DMS 273 (cell line): Measurements from ENCODE around the gene MAP3K13.

Experiments
- DNase-seq: peaks from one replicate; lab custom pipeline; 2025; ENCODE audit not compliant: unreplicated experiment; lab: John Stamatoyannopoulos, UW

The MAP3K13 gene

GRCh38 chr3:185362850-185363661 lies at the start of gene MAP3K13:
Gene MAP3K13, plus strand, starts transcription at chr3:185363136. Its CDS starts 65,446 bp downstream, at chr3:185428582.
- peak; percentile 99 for DNase-seq

GRCh38 chr3:185313693-185314246 lies 49.2 kb upstream of the MAP3K13 start:
- no peak for DNase-seq

- no peak for DNase-seq
Measured at GRCh38 chr3:185316740-185317412, 46.1 kb upstream of the MAP3K13 start.

GRCh38 chr3:185317674-185318073 lies 45.3 kb upstream of the MAP3K13 start:
- DNase-seq, result no peak

- no peak for DNase-seq
Measured at GRCh38 chr3:185318141-185318540, 44.8 kb upstream of the MAP3K13 start.

- no peak for DNase-seq
Measured at GRCh38 chr3:185319801-185320200, 43.1 kb upstream of the MAP3K13 start.

- DNase-seq, result no peak
Measured at GRCh38 chr3:185320949-185321348, 42.0 kb upstream of the MAP3K13 start.

GRCh38 chr3:185322101-185322719 lies 40.7 kb upstream of the MAP3K13 start:
- no peak for DNase-seq

GRCh38 chr3:185325946-185326791 lies 36.8 kb upstream of the MAP3K13 start:
- DNase-seq, result no peak

GRCh38 chr3:185327062-185327461 lies 35.9 kb upstream of the MAP3K13 start:
- no peak for DNase-seq

- no peak for DNase-seq
Measured at GRCh38 chr3:185328324-185329004, 34.5 kb upstream of the MAP3K13 start.

- DNase-seq, result no peak
Measured at GRCh38 chr3:185330238-185330637, 32.7 kb upstream of the MAP3K13 start.

- DNase-seq, result no peak
Measured at GRCh38 chr3:185330644-185331043, 32.3 kb upstream of the MAP3K13 start.

GRCh38 chr3:185332026-185332735 lies 30.8 kb upstream of the MAP3K13 start:
- DNase-seq, result peak; percentile 88

GRCh38 chr3:185335799-185336198 lies 27.1 kb upstream of the MAP3K13 start:
- DNase-seq, result no peak

- DNase-seq, result no peak
Measured at GRCh38 chr3:185337231-185337816, 25.6 kb upstream of the MAP3K13 start.

GRCh38 chr3:185339945-185340344 lies 23.0 kb upstream of the MAP3K13 start:
- no peak for DNase-seq

GRCh38 chr3:185340751-185341150 lies 22.2 kb upstream of the MAP3K13 start:
- no peak for DNase-seq
